Naive thymus-derived CD4-positive, alpha-beta T cell (primary cell): ENCODE results near the gene ADAP1. TPM values are rescaled to one million over a fixed set of nuclear protein-coding genes. Genes with fewer than 3 reads are reported as not detected.

ENCODE experiments used
- ATAC-seq: fragments of 150-1000 bp; cut with Tn5 transposase; 2 replicates; pipeline ENCODE4 v1.10.0; 2021; ENCODE audit warnings: mild to moderate bottlenecking, moderate library complexity
- CTCF ChIA-PET: fragments of 350-600 bp; sonication (Branson Sonifier 250); formaldehyde crosslinking; loops from one replicate; lab custom pipeline; 2021; ENCODE audit warnings: antibody characterized with exemption; lab: Charles Lee
- POLR2A ChIA-PET: fragments of 350-600 bp; sonication (Branson Sonifier 250); formaldehyde crosslinking; loops from one replicate; lab custom pipeline; 2021; ENCODE audit warnings: antibody characterized with exemption, inconsistent platforms; lab: Charles Lee
- DNase-seq, 9 donors: peaks; one replicate each; pipeline versions ENCODE4 v3.0.0 to v3.0.0-alpha.2; 2020 to 2022; ENCODE audit warnings: mixed read lengths in 1 of 9
- H3K27ac ChIP-seq: one replicate; pipeline ENCODE4 v1.7.0; 2013; ENCODE audit warnings: mild to moderate bottlenecking, low read depth, low read length, moderate library complexity
- H3K27me3 ChIP-seq, 2 donors: one replicate each; pipeline ENCODE4 v1.7.0; 2013; ENCODE audit warnings: low read length in 2 of 2, mild to moderate bottlenecking in 2 of 2, moderate library complexity in 2 of 2; ENCODE audit not compliant: control insufficient read depth in 2 of 2, insufficient read depth in 2 of 2
- H3K36me3 ChIP-seq, 3 experiments: 1 replicate in 2 of 3; 2 replicates in 1 of 3; pipeline ENCODE4 v1.7.0; 2013; ENCODE audit warnings: low read length in 3 of 3, mild to moderate bottlenecking in 3 of 3, moderate library complexity in 1 of 3; ENCODE audit not compliant: insufficient read depth in 3 of 3, control insufficient read depth in 2 of 3
- H3K4me1 ChIP-seq, 2 donors: one replicate each; pipeline ENCODE4 v1.7.0; 2013; ENCODE audit warnings: low read length in 2 of 2, mild to moderate bottlenecking in 2 of 2, moderate library complexity in 1 of 2; ENCODE audit not compliant: control insufficient read depth in 2 of 2, insufficient read depth in 2 of 2
- H3K4me3 ChIP-seq: 2 replicates; pipeline ENCODE4 v1.7.0; 2013; ENCODE audit warnings: mild to moderate bottlenecking, low read length
- H3K9me3 ChIP-seq, 3 experiments: 1 replicate in 2 of 3; 2 replicates in 1 of 3; pipeline ENCODE4 v1.7.0; 2013; ENCODE audit warnings: low read length in 3 of 3; ENCODE audit not compliant: control insufficient read depth in 2 of 3
- H3K27ac Mint-ChIP-seq, 9 donors: one replicate each; pipeline ENCODE4 v1.8.0; 2020 to 2022; ENCODE audit warnings: mixed read lengths in 9 of 9, mild to moderate bottlenecking in 8 of 9, moderate library complexity in 5 of 9, inconsistent platforms in 2 of 9
- H3K27me3 Mint-ChIP-seq, 5 donors: one replicate each; pipeline ENCODE4 v1.8.0; 2021 to 2022; ENCODE audit warnings: mixed read lengths in 5 of 5, mild to moderate bottlenecking in 1 of 5
- H3K36me3 Mint-ChIP-seq, 5 donors: one replicate each; pipeline ENCODE4 v1.8.0; 2020 to 2022; ENCODE audit warnings: mixed read lengths in 5 of 5, mild to moderate bottlenecking in 3 of 5, inconsistent platforms in 1 of 5
- H3K4me1 Mint-ChIP-seq, 7 donors: one replicate each; pipeline ENCODE4 v1.8.0; 2020 to 2022; ENCODE audit warnings: mixed read lengths in 7 of 7, mild to moderate bottlenecking in 3 of 7, inconsistent platforms in 1 of 7
- H3K4me3 Mint-ChIP-seq, 10 donors: one replicate each; pipeline ENCODE4 v1.8.0; 2020 to 2022; ENCODE audit warnings: mild to moderate bottlenecking in 10 of 10, mixed read lengths in 10 of 10, moderate library complexity in 6 of 10, inconsistent platforms in 2 of 10
- H3K9me3 Mint-ChIP-seq, 11 donors: one replicate each; pipeline ENCODE4 v1.8.0; 2020 to 2022; ENCODE audit warnings: mixed read lengths in 11 of 11, mild to moderate bottlenecking in 4 of 11, inconsistent platforms in 1 of 11, moderate library complexity in 1 of 11
- intact Hi-C, 2 donors: fragments of 100-400 bp; cut with micrococcal nuclease; formaldehyde crosslinking; loops; one replicate each; pipeline ENCODE4 v1.15.1; 2023
- polyA plus RNA-seq, 2 donors: library from polyadenylated mRNA; unstranded; fragments of 300-500 nt; fragmentation: Illumina TruSeq; gene quantifications; one replicate each; pipeline ENCODE4 v1.2.3, GENCODE V29; 2021
- total RNA-seq, 6 experiments: library from RNA in 5 of 6; stranded (reverse) in 5 of 6; gene quantifications; 1 replicate in 5 of 6; 2 replicates in 1 of 6; pipeline ENCODE4 v1.2.3 and lab custom pipeline; 2021 to 2026

The ADAP1 gene
- total and polyA plus RNA-seq, 7 experiments from 2014 or later: 3.8 to 68.6 (median 8.7) TPM

DNA sequence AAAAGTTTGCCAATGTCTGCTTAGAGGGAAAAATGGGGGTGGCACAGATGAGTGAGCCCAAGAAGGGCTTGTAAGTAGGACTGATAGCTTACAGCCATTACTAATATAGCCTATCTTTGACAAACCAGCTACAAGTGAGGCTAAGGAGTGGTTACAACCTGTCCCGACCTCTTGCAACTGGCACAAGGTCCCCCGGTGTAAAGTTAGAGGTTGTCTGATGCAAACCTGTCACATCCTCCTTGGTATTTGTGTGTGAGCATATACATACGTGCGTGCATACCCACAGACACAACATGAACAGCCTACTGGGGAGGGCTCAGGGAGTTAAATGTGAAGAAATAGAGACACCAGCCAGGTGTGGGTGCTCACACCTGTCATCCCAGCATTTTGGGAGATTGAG is 14.6 kb downstream of the ADAP1 start:
- no peaks in the 10 kb centered on the region for H3K9me3 ChIP-seq
- no peak for ATAC-seq
- no peak for DNase-seq
- CTCF ChIA-PET: no interaction called here
- intact Hi-C loops: loop anchor here in 1 of 2 donors (2.0 kb wide), 1 partner anchor 17 kb away; no protein-coding TSS in a partner anchor
- no peaks in the 10 kb centered on the region for H3K27me3 ChIP-seq
- no peaks in the 10 kb centered on the region for H3K4me1 ChIP-seq
- peaks cover 0 to 20% (median 4%) of the 10 kb centered on the region in 11 donors for H3K9me3 Mint-ChIP-seq
- H3K4me3 Mint-ChIP-seq: no peak overlapping the region
- H3K36me3 Mint-ChIP-seq: peaks cover 0 to 16% (median 0%) of the 10 kb centered on the region in 5 donors
- H3K36me3 ChIP-seq: no peaks in the 10 kb centered on the region
- no peak overlapping the region for H3K27ac ChIP-seq
- peaks cover 0 to 10% (median 0%) of the 10 kb centered on the region in 5 donors for H3K27me3 Mint-ChIP-seq
- peaks cover 0 to 22% (median 4%) of the 10 kb centered on the region in 7 donors for H3K4me1 Mint-ChIP-seq
- POLR2A ChIA-PET: no interaction called here
- no peak overlapping the region for H3K4me3 ChIP-seq
- no peak overlapping the region for H3K27ac Mint-ChIP-seq

DNA sequence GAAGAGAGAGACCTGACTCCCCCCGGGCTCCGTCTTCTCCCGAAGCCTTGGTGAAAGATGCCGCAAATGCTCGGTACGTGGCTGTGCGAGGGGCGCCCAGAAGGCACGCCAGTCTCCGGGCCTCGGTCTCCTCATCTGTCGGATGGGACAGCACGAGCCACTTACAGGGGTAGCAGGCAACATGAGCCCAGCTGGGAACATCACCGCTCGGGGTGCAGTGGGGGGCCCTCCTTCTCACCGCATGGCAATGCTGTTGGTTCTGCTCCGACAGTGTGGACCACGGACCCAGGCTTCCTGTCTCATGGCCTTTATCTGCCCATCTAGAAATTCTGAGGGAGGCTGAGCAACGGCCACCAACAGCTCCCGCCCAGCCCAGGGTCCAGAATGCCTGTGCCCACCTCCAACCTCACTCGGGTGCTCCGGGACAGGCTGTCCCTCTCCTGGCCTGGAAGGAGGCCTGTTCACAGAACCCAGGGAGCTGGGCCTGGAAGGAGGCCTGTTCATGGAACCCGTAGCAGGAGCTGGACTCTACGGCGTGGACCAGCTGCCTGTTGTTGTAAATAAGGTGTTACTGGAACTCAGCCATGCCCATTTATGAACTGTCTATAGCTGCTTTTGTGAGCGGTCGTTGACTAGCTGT is 15.8 kb downstream of the ADAP1 start:
- Mint-ChIP-seq H3K4me1 (peaks cover 0 to 22% (median 4%) of the 10 kb centered on the region in 7 donors), H3K4me3 (no peak overlapping the region), H3K9me3 (peaks cover 0 to 20% (median 4%) of the 10 kb centered on the region in 11 donors), H3K27me3 (peaks cover 0 to 10% (median 0%) of the 10 kb centered on the region in 5 donors), H3K27ac (peak overlapping the region in 1 of 9 donors; percentile 38), H3K36me3 (peaks cover 0 to 16% (median 0%) of the 10 kb centered on the region in 5 donors)
- ChIA-PET CTCF (interaction anchor here (1.4 kb wide), 1 partner anchor 30 kb away, joined by 3 read pairs; no protein-coding TSS in a partner anchor), POLR2A (no interaction called here)
- Histone ChIP-seq H3K27ac (no peak overlapping the region), H3K9me3 (no peaks in the 10 kb centered on the region), H3K4me1 (no peaks in the 10 kb centered on the region), H3K36me3 (no peaks in the 10 kb centered on the region), H3K27me3 (no peaks in the 10 kb centered on the region), H3K4me3 (no peak overlapping the region)
- intact Hi-C loops: no loop called here
- ATAC-seq: no peak
- no peak for DNase-seq

DNA sequence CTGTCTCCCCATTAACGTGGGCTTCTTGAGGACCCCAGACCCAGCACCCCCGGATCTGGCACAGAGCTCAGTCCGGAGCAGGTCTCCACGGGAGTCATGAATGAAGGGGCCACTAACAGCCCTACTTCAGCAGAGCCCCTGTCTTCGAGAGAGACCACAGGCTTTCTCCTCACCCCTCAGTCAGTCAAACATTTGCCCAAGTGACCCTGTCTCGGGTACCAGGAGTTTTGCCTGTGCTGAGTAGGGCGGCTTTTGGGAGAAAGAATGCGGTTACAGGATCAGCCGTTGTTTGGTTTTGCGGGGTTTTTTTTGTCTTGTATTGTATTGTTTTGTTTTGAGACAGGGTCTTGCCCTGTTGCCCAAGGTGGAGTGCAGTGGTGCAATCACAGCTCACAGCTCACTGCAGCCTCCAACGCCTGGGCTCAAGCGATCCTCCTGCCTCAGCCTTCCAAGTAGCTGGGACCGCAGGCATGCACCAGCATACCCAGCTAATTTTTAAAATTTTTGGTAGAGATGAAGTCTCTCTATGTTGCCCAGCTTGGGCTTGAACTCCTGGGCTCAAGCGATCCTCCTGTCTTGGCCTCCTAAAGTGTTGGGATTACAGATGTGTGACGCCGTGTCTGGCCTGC is 16.5 kb downstream of the ADAP1 start:
- H3K4me1 ChIP-seq: no peaks in the 10 kb centered on the region
- H3K36me3 ChIP-seq: no peaks in the 10 kb centered on the region
- H3K9me3 Mint-ChIP-seq: peaks cover 0 to 20% (median 4%) of the 10 kb centered on the region in 11 donors
- no peak overlapping the region for H3K4me3 Mint-ChIP-seq
- no peaks in the 10 kb centered on the region for H3K27me3 ChIP-seq
- intact Hi-C loops: no loop called here
- POLR2A ChIA-PET: no interaction called here
- CTCF ChIA-PET: interaction anchor here (1.4 kb wide), 1 partner anchor 29 kb away, joined by 3 read pairs; no protein-coding TSS in a partner anchor
- peaks cover 0 to 22% (median 4%) of the 10 kb centered on the region in 7 donors for H3K4me1 Mint-ChIP-seq
- no peaks in the 10 kb centered on the region for H3K9me3 ChIP-seq
- no peak overlapping the region for H3K27ac ChIP-seq
- no peak for DNase-seq
- H3K36me3 Mint-ChIP-seq: peaks cover 0 to 16% (median 0%) of the 10 kb centered on the region in 5 donors
- ATAC-seq: no peak
- H3K27ac Mint-ChIP-seq: peak overlapping the region in 1 of 9 donors; percentile 38
- H3K27me3 Mint-ChIP-seq: peaks cover 0 to 10% (median 0%) of the 10 kb centered on the region in 5 donors
- H3K4me3 ChIP-seq: no peak overlapping the region

DNA sequence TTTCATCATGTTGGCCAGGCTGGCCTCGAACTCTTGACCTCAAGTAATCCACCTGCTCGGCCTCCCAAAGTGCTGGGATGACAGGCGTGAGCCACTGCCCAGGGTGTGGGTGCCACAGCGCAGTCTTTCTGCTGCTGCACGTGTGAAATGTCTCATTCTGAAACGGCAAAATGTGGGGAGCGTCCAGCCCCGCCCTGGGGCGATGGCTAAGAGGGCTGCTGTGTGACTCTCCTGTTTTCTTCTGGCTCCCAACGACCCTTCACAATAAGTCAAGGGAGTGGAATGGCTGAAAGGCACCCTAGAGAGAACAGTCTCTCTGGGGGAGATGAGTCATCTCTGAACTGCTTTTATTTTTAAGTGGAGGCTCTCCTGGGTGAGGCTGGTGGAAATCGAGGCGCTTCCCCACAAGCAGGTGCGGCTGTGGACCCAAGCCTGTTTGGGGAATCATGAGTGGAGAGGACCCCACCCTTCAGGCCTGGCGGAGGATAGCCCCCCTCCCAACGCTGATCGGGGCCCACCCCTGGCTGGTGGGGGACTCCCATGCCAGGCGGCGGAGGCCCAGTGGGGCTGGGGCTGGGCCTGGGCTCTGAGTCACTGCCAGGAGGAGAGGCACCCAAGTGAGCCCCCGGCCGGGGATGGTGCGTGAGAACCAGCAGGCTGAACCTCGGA is 18.0 kb downstream of the ADAP1 start:
- Mint-ChIP-seq H3K4me3 (peak overlapping the region in 1 of 10 donors; percentile 5), H3K4me1 (peaks cover 0 to 16% (median 3%) of the 10 kb centered on the region in 7 donors), H3K27ac (peak overlapping the region in 2 of 9 donors; percentile 49 to 59), H3K36me3 (peaks cover 0 to 13% (median 0%) of the 10 kb centered on the region in 5 donors), H3K27me3 (peaks cover 0 to 4% (median 0%) of the 10 kb centered on the region in 5 donors), H3K9me3 (peaks cover 0 to 14% (median 4%) of the 10 kb centered on the region in 11 donors)
- no peaks in the 10 kb centered on the region for H3K27me3 ChIP-seq
- ChIA-PET CTCF (no interaction called here), POLR2A (no interaction called here)
- no peaks in the 10 kb centered on the region for H3K36me3 ChIP-seq
- no peak for DNase-seq
- H3K4me3 ChIP-seq: no peak overlapping the region
- intact Hi-C loops: no loop called here
- H3K9me3 ChIP-seq: no peaks in the 10 kb centered on the region
- H3K4me1 ChIP-seq: no peaks in the 10 kb centered on the region
- H3K27ac ChIP-seq: no peak overlapping the region
- ATAC-seq: peak; percentile 32

DNA sequence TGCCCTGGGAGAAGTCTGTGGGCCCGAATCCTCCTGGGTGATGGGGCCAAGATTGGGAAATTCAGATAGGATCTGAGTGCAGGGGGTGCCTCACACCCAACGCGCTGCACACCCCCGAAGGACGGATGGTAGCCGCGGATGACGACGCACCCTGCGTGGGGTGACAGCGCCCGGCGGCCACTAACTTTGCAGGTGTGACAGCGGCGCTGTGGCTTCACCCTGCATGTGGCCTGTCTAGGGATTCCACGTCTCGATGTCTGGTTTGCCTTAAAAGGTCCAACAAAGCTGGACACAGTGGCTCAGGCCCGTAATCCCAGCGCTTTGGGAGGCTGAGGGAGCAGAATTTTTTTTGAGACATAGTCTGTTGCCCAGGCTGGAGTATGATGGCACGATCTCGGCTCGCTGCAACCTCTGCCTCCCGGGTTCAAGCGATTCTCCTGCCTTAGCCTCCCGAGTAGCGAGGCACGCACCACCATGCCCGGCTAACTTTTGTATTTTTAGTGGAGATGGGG is 18.6 kb downstream of the ADAP1 start:
- no peaks in the 10 kb centered on the region for H3K27me3 ChIP-seq
- H3K36me3 ChIP-seq: no peaks in the 10 kb centered on the region
- DNase-seq (no peak), ATAC-seq (no peak)
- peaks cover 0 to 13% (median under 1%) of the 10 kb centered on the region in 7 donors for H3K4me1 Mint-ChIP-seq
- H3K27ac Mint-ChIP-seq: peak overlapping the region in 1 of 9 donors; percentile 49
- peaks cover 0 to 11% (median 2%) of the 10 kb centered on the region in 11 donors for H3K9me3 Mint-ChIP-seq
- no peaks in the 10 kb centered on the region for H3K27me3 Mint-ChIP-seq
- no peak overlapping the region for H3K27ac ChIP-seq
- peak overlapping the region in 1 of 10 donors; percentile 5 for H3K4me3 Mint-ChIP-seq
- H3K4me3 ChIP-seq: no peak overlapping the region
- no peaks in the 10 kb centered on the region for H3K4me1 ChIP-seq
- CTCF ChIA-PET: no interaction called here
- POLR2A ChIA-PET: no interaction called here
- peaks cover 0 to 11% (median 0%) of the 10 kb centered on the region in 5 donors for H3K36me3 Mint-ChIP-seq
- intact Hi-C loops: no loop called here
- H3K9me3 ChIP-seq: no peaks in the 10 kb centered on the region

DNA sequence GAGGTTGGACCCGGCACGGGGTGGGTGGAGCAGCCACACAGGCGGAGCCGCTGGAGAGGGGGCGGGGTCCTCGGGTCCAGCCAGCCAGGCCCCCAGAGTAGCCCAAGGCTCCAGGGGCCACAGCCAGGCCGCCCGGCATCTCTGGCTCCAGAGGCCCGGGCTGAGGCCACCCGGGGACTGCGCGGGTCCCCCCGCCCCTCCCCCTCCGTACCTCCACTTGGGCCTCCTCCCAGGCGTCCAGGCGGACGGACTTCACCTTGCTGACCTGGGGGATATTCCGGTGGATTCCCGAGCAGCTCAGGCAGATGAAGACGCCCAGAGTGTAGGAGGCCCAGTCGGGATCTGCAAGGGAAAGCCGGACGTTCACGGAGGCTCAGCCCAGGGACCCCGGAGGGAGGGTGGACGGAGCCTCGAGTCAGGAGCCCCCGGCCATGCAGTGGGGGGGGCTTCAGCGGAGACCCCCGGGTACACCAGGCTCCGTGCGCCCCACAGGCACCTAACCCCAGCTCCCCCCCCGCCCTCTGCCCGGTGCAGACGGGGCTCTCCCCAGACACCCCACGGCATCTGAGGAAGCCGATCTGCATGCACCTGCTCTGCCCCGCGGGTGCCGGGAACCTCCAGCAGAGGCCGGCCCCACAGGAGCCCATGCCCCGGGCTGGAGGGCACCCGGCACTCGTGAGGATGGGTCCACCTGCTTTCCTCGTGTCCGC is 19.2 kb downstream of the ADAP1 start:
- no peaks in the 10 kb centered on the region for H3K27me3 ChIP-seq
- no peaks in the 10 kb centered on the region for H3K4me1 ChIP-seq
- CTCF ChIA-PET: no interaction called here
- Mint-ChIP-seq H3K36me3 (peaks cover 0 to 7% (median 0%) of the 10 kb centered on the region in 5 donors), H3K27ac (no peak overlapping the region), H3K27me3 (no peaks in the 10 kb centered on the region), H3K4me3 (no peak overlapping the region), H3K4me1 (peaks cover 0 to 10% (median 0%) of the 10 kb centered on the region in 7 donors), H3K9me3 (peaks cover 0 to 7% (median 0%) of the 10 kb centered on the region in 11 donors)
- no peak overlapping the region for H3K27ac ChIP-seq
- H3K36me3 ChIP-seq: no peaks in the 10 kb centered on the region
- H3K9me3 ChIP-seq: no peaks in the 10 kb centered on the region
- intact Hi-C loops: no loop called here
- no peak overlapping the region for H3K4me3 ChIP-seq
- POLR2A ChIA-PET: no interaction called here
- ATAC-seq (no peak), DNase-seq (no peak)
